Measurements from ENCODE around the gene GNE.

GRCh38 chr9:36169166-36169565 lies 89.1 kb downstream of the GNE start, which contains the start of gene CCIN:
- TF ChIP-seq CTCF (IDR thresholded peaks at IDR 0.05; ENCODE audit: low read length) (no peak), EZH2 (IDR thresholded peaks at IDR 0.05; ENCODE audit: borderline replicate concordance, low read length) (no peak)

Measured in OCI-LY1 (cell line).